NCI-H146 treated with DMSO at 0.1 percent for 48 hours (cell line): ENCODE data around the gene HSD17B14.

Experiments
- DNase-seq: peaks from one replicate; lab custom pipeline; 2025; ENCODE audit not compliant: unreplicated experiment; lab: John Stamatoyannopoulos, UW

The HSD17B14 gene

GRCh38 chr19:48830965-48831364 lies 5.3 kb downstream of the HSD17B14 start:
- no peak for DNase-seq

GRCh38 chr19:48830088-48830487 lies 6.2 kb downstream of the HSD17B14 start:
- no peak for DNase-seq

- DNase-seq: no peak
Observed at GRCh38 chr19:48826606-48827020, 9.7 kb downstream of the HSD17B14 start.

- DNase-seq: no peak
Observed at GRCh38 chr19:48822514-48822913, 13.8 kb downstream of the HSD17B14 start.

GRCh38 chr19:48821633-48822032 lies 14.7 kb downstream of the HSD17B14 start:
- DNase-seq: no peak

GRCh38 chr19:48819366-48819816 lies 16.9 kb downstream of the HSD17B14 start:
- no peak for DNase-seq

GRCh38 chr19:48818234-48818820 lies 18.0 kb downstream of the HSD17B14 start:
- peak; percentile 99 for DNase-seq

- DNase-seq: no peak
Observed at GRCh38 chr19:48817585-48818124, 18.6 kb downstream of the HSD17B14 start.

- peak; percentile 82 for DNase-seq
Observed at GRCh38 chr19:48815870-48816501, 20.3 kb downstream of the HSD17B14 start.

GRCh38 chr19:48814895-48815294 lies 21.4 kb downstream of the HSD17B14 start:
- no peak for DNase-seq

- DNase-seq: no peak
Observed at GRCh38 chr19:48813123-48813913, 23.0 kb downstream of the HSD17B14 start.

- peak; percentile 92 for DNase-seq
Observed at GRCh38 chr19:48812094-48812929, 24.0 kb downstream of the HSD17B14 start.

GRCh38 chr19:48810151-48810550 lies 26.1 kb downstream of the HSD17B14 start:
- no peak for DNase-seq

GRCh38 chr19:48807590-48808308 lies 28.5 kb downstream of the HSD17B14 start:
- DNase-seq: no peak

GRCh38 chr19:48806818-48807589 lies 29.3 kb downstream of the HSD17B14 start:
- DNase-seq: no peak

GRCh38 chr19:48806518-48806817 lies 29.8 kb downstream of the HSD17B14 start:
- no peak for DNase-seq

GRCh38 chr19:48805452-48805851 lies 30.8 kb downstream of the HSD17B14 start:
- no peak for DNase-seq

GRCh38 chr19:48804496-48804895 lies 31.8 kb downstream of the HSD17B14 start:
- DNase-seq: no peak

GRCh38 chr19:48802623-48803022 lies 33.7 kb downstream of the HSD17B14 start:
- DNase-seq: no peak
